Activated effector memory CD4-positive, alpha-beta T cell treated with anti-CD3 and anti-CD28 coated beads, Interleukin-2, amount 50 U/mL, for 16 hours (primary cell): ENCODE measurements around the gene GALNT2.

Source experiments
- DNase-seq: peaks from one replicate; pipeline ENCODE4 v3.0.0-alpha.2; 2020

GALNT2 gene

DNA sequence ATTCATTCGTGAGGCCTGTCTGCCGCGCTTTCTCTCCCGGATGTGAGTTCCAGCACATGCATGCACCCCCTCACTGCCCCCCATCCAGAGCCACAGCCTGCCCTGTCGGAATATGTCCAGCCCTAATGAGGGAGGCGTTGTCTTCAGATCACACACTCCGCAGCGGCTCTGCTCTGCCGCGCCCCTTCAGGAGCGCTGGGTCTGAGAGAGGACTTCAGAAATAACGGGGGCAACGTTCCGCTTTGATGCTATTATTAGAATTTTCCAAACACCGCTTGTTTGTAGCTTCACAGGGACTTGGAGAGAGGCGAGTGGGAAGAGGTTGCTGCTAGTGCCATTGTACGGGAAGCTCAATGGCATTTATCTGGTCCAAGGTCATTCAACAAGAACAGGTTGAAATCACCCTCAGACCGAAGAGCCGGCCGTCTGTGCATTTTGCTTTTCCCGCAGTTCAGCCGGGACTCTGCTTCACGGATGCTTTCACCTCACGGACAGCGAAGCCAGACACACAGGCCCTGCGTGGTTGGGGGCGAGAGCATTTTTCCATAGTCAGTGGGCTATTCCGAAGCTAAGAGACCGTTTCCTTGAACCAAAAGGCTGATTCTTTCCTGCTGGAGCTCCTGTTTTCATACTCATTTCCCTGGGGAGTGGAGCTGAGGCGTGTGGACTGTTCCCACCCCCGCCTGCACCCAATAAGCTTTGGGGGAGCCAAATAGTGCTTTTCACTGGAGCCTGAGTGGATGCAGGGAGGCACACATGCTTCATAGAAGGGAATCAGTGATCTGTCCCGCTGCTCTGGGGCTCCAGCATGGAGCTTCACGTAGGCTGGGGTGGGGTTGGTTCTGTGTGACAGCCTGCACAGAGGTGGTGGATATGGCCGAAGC, 69.7 kb downstream of the GALNT2 start:
- DNase-seq: no peak

DNA sequence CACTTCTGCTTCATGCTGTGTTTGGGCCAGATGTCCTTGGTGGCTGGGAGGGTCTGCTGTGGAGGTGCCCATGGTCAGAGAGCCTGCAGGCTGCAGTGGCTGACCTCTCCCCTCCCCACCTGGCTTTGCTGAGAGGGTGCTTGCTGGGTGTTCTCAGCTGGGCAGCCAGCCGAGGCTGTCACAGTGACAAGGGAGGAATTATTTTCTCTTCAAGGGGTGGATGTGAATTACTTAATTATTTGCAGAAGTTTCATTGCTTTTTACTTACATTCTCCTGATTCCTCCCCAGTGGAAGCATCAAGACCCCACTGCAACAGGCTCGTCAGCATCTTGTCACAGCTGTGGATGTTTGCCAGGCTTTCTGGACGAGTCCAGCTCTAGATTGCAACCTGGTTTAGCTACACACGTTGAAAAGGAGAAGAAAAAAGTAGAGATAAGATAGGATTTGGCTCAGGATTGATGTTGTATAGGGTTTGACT, 70.3 kb downstream of the GALNT2 start:
- no peak for DNase-seq

- DNase-seq: no peak
These were observed 71.7 kb downstream of the GALNT2 start for GRCh38 chr1:230138561-230139239.

DNA sequence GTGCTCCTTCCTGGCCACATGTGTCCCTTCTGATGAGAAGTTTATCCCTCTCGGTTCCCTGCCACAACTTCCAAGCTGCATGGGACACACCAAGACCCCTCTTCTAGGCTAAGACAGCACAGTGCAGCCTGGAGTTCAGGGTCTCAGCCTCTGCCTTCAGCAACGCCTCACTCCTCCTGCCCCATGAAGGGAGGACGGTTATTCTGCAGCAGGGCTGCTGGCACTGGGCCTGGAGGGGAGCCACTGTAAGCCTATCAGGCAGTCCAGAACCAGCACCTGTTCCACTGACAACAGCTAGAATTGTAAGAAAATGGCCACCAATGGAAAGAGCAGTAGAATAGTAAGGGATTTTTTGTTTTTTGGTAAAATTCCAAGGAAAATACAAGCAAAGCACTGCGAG, 72.3 kb downstream of the GALNT2 start:
- DNase-seq: no peak

GRCh38 chr1:230139741-230140140, 72.7 kb downstream of the GALNT2 start:
- no peak for DNase-seq

- DNase-seq: no peak
These were observed 73.4 kb downstream of the GALNT2 start for GRCh38 chr1:230140221-230141020.

DNA sequence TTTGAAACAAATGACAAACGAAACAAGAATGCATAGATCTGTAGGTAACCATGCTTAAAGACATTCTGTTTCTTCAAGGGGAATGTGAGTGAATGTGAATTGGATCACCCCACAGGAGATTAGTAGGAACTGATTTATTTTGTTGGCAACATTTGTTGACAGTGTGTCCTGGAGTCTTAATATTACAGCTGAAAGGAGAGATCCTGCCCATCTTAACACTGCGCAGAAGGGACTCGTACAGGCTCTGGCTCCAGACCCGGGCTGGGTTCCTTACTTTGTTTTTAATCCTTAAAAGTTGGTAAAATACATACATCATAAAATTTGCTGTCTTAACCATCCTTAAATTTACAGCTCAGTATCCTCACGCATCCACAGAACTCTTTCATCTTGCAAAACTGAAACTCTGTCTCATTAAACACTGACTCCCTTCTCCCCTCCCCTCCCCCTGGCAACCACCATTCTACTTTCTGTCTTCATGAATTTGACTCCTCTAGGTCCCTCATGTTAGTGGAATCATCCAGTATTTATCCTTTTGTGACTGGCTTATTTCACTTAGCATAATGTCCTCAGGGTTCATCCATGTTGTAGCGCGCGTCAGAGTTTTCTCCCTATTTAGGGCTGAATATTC, 74.1 kb downstream of the GALNT2 start:
- DNase-seq: no peak

DNA sequence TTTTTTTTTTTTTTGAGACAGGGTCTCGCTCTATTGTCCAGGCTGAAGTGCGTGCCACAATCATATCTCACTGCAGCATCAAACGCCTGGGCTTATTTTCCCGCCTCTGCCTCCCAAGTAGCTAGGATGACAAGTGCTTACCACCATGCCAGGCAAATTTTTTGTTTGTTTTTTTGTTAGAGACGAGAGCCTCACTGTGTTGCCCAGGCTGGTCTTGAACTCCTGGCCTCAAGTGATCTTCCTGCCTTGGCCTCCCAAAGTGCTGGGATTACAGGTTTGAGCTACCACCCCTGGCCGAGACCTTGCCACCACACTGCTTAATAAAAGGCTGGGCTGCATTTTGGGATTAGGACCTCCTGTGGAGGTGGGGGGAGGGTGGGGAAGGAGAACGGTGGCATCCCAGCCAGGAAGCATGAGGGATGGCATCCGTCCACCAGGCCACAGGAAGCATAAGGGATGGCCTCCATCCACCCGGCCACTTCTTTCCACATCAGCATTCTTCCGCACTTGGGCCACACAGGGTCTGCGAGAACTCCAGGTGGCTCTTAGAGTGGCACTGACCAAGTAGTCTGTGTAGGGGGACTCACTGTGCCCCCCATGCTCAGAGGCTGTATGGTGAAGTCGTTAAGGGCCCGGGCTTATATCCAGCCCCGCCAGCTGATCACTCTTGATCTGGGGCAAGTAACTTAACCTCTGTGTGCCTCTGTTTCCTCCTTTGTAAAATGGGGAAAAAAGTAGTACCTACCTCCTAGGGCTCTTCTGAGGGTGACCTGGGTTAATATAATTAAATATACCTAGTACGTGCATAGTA, 75.0 kb downstream of the GALNT2 start:
- DNase-seq: no peak

GRCh38 chr1:230142608-230143210, 75.7 kb downstream of the GALNT2 start:
- DNase-seq: no peak

DNA sequence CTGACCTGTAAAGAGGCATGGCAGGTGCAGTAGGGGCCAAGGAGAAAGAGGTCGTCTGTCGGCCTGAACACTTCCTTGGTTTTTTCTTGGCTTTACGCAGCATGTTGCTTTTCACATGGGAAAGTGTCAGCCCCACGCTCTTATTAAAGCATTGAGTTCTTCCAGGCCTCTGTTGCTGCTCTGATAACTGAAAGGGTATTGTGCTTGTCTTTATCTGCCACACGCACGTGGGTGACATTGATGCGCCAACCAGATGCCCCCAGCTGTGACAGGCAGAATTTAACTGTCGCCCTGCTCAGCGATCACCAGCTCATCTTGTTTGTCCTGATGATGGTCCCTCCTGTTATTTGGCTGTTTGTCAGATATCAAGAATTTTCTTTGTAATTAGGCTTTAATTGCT, 76.5 kb downstream of the GALNT2 start:
- DNase-seq: no peak

- DNase-seq: no peak
These were observed 77.1 kb downstream of the GALNT2 start for GRCh38 chr1:230144010-230144614.

DNA sequence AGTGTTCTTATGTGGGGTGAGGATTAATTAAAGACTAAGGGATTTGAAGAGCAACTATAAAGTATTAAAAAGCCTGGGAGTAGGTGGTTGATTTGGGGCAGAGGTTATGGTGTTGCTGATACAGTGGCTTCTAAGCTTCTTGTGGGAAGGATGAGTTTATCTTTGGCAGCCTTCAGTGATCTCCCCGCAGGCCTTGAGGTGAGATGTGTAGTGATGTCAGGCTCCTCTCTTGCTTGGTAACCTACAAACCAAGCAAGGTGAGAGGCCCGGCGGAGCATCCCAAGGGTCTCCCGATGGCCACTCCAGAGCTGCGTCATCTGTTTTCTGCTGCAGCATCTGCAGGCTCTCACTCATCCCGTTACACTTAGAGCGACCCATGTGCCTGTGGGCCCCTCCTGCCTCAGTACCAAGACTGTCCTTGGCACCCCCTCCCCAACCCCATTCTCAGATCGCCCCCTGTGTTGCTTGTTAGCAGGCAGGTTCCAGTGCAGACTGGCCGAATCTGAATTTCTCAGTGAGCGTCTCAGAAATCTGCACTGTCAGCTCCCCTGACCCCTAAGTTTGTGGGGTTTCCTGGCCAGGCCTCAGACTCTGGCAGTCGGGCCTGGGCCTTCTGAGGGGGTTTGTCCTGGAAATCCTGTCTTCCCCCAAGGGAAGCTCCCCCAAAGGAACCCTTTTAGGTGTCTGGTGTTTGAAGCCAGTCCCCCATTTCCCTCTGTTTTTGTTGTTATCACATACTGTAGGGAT, 77.9 kb downstream of the GALNT2 start:
- no peak for DNase-seq

GRCh38 chr1:230145505-230145899, 78.5 kb downstream of the GALNT2 start:
- no peak for DNase-seq

- DNase-seq: no peak
These were observed 79.0 kb downstream of the GALNT2 start for GRCh38 chr1:230145953-230146476.

GRCh38 chr1:230146709-230147108, 79.7 kb downstream of the GALNT2 start:
- DNase-seq: no peak

GRCh38 chr1:230147253-230148125, 80.5 kb downstream of the GALNT2 start:
- DNase-seq: no peak

DNA sequence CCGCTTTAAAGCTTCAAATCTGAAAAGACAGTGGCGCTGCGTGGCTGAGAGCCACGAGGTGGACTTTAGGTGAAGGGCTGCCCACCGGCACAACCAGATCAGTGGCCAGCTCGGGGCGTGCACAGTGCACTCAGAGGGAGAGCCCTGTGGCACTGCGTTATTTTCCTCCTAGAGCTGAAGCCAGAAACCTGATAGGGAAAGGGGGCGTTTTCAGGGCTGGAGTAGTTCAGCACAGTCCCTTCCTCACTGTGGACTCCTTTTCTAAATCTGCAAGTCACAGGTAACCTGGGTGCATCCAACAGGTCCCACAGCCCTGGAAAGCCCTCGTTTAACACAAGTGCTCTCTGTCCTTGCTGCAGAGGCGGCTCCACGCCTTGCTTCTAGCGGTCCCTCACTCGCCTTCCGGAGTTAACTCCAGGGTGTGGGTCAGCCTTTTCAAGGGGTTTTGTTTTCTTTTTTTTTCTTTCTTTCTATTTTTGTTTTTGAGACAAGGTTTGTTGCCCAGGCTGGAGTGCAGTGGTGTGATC, 81.2 kb downstream of the GALNT2 start:
- no peak for DNase-seq

GRCh38 chr1:230148768-230149469, 81.9 kb downstream of the GALNT2 start:
- DNase-seq: no peak
